IMR-90 (cell line): ENCODE data around the gene RTP5. TPM values are rescaled to one million over a fixed set of nuclear protein-coding genes. Genes with fewer than 3 reads are reported as not detected.

ENCODE experiments used
- ATAC-seq: fragments of 200-7000 bp; cut with Tn5 transposase; 2 replicates; pipeline ENCODE4 v1.9.1; 2020; ENCODE audit warnings: low read depth, mild to moderate bottlenecking, moderate library complexity
- BruUV-seq: library from RNA; stranded (reverse); fragments of 400-500 nt; replicated peaks from 2 replicates; lab custom pipeline; 2021; lab: Mats Ljungman, UMichigan
- CTCF ChIA-PET: fragments of 300-600 bp; formaldehyde crosslinking; extraction: SDS; loops from one replicate; lab custom pipeline; 2021; ENCODE audit warnings: antibody characterized with exemption; lab: Yijun Ruan, JAX
- POLR2A ChIA-PET: fragments of 300-600 bp; sonication (Branson Sonifier 250); formaldehyde crosslinking; loops from one replicate; lab custom pipeline; 2022; ENCODE audit warnings: antibody characterized with exemption; ENCODE audit not compliant: unreplicated experiment; lab: Charles Lee
- DNase-seq: peaks from one replicate; pipeline ENCODE4 v3.0.0; 2013
- H2AFZ ChIP-seq: replicated peaks from 2 replicates; pipeline ENCODE3; 2013; ENCODE audit warnings: low read length, mild to moderate bottlenecking; ENCODE audit not compliant: poor library complexity
- H2AK5ac ChIP-seq: 2 replicates; pipeline ENCODE4 v1.6.1; 2013; ENCODE audit warnings: low read depth, low read length, inconsistent platforms
- H2AK9ac ChIP-seq: replicated peaks from 2 replicates; pipeline ENCODE3; 2013; ENCODE audit warnings: mild to moderate bottlenecking, low read depth, low read length, moderate library complexity; ENCODE audit not compliant: poor library complexity
- H2BK120ac ChIP-seq: 2 replicates; pipeline ENCODE4 v1.6.1; 2013; ENCODE audit warnings: low read depth, low read length, inconsistent platforms
- H2BK15ac ChIP-seq: 3 replicates; pipeline ENCODE4 v1.6.1; 2013; ENCODE audit warnings: low read depth, low read length, inconsistent platforms
- H2BK20ac ChIP-seq: 2 replicates; pipeline ENCODE4 v1.6.1; 2013; ENCODE audit warnings: low read depth, mild to moderate bottlenecking, inconsistent platforms, low read length, moderate library complexity
- H2BK5ac ChIP-seq: 2 replicates; pipeline ENCODE4 v1.6.1; 2013; ENCODE audit warnings: mild to moderate bottlenecking, low read depth, low read length, inconsistent platforms; ENCODE audit not compliant: poor library complexity, severe bottlenecking
- H3K14ac ChIP-seq: replicated peaks from 2 replicates; pipeline ENCODE4 v1.6.1; 2013; ENCODE audit warnings: low read depth, low read length, inconsistent platforms
- H3K18ac ChIP-seq: 2 replicates; pipeline ENCODE4 v1.6.1; 2013; ENCODE audit warnings: low read depth, low read length, control low read depth
- H3K23ac ChIP-seq: 2 replicates; pipeline ENCODE4 v1.6.1; 2013; ENCODE audit warnings: low read depth, low read length, inconsistent platforms
- H3K27ac ChIP-seq: 2 replicates; pipeline ENCODE4 v1.5.1; 2013; ENCODE audit warnings: mild to moderate bottlenecking, control low read depth, low read length; ENCODE audit not compliant: insufficient read depth
- H3K27me3 ChIP-seq: 2 replicates; pipeline ENCODE4 v1.6.1; 2013; ENCODE audit warnings: low read length; ENCODE audit not compliant: control insufficient read depth, insufficient read depth
- H3K36me3 ChIP-seq: 2 replicates; pipeline ENCODE4 v1.6.1; 2013; ENCODE audit warnings: low read length, mixed read lengths; ENCODE audit not compliant: control insufficient read depth, insufficient read depth
- H3K4ac ChIP-seq: 2 replicates; pipeline ENCODE4 v1.6.1; 2013; ENCODE audit warnings: low read depth, low read length, inconsistent platforms
- H3K4me1 ChIP-seq: 2 replicates; pipeline ENCODE4 v1.6.1; 2013; ENCODE audit warnings: low read length, mixed read lengths; ENCODE audit not compliant: control insufficient read depth, insufficient read depth
- H3K4me2 ChIP-seq: 2 replicates; pipeline ENCODE4 v1.6.1; 2013; ENCODE audit warnings: low read depth, mild to moderate bottlenecking, control low read depth, low read length, moderate library complexity
- H3K4me3 ChIP-seq: 2 replicates; pipeline ENCODE4 v1.5.1; 2013; ENCODE audit warnings: low read depth, mild to moderate bottlenecking, control low read depth, low read length, moderate library complexity; ENCODE audit not compliant: insufficient read depth
- H3K56ac ChIP-seq: 2 replicates; pipeline ENCODE4 v1.6.1; 2013; ENCODE audit warnings: low read length, inconsistent platforms; ENCODE audit not compliant: insufficient read depth; ENCODE audit errors: extremely low read depth
- H3K79me1 ChIP-seq, 2 experiments: 2 replicates each; pipeline ENCODE4 v1.6.1; 2013; ENCODE audit warnings: low read length in 2 of 2, inconsistent platforms in 1 of 2, low read depth in 1 of 2
- H3K9ac ChIP-seq: 2 replicates; pipeline ENCODE4 v1.6.1; 2013; ENCODE audit warnings: low read depth, low read length, control low read depth
- H3K9me1 ChIP-seq: 2 replicates; pipeline ENCODE4 v1.6.1; 2013; ENCODE audit warnings: low read length, inconsistent platforms; ENCODE audit not compliant: insufficient read depth
- H3K9me3 ChIP-seq: 2 replicates; pipeline ENCODE4 v1.6.1; 2013; ENCODE audit warnings: low read length; ENCODE audit not compliant: control insufficient read depth, insufficient read depth
- H4K20me1 ChIP-seq: 2 replicates; pipeline ENCODE4 v1.6.1; 2013; ENCODE audit warnings: low read length, inconsistent platforms; ENCODE audit not compliant: insufficient read depth
- H4K5ac ChIP-seq: 2 replicates; pipeline ENCODE4 v1.6.1; 2013; ENCODE audit warnings: mild to moderate bottlenecking, low read depth, low read length, control low read depth
- H4K8ac ChIP-seq, 2 experiments: 2 replicates each; pipeline ENCODE4 v1.6.1; 2013; ENCODE audit warnings: low read depth in 2 of 2, low read length in 2 of 2, control low read depth in 1 of 2, inconsistent platforms in 1 of 2
- H4K91ac ChIP-seq: 2 replicates; pipeline ENCODE4 v1.6.1; 2013; ENCODE audit warnings: low read depth, low read length, inconsistent platforms; ENCODE audit not compliant: insufficient read depth
- BHLHE40 ChIP-seq: fragments of 150-350 bp; IDR thresholded peaks from 2 replicates; pipeline ENCODE4 v1.6.1; 2016; ENCODE audit warnings: mild to moderate bottlenecking, low read depth, low read length
- CHD1 ChIP-seq: IDR thresholded peaks from 2 replicates; pipeline ENCODE4 v1.6.1; 2012; ENCODE audit warnings: low read depth, low read length, improper control_type of control experiment
- ELK1 ChIP-seq: fragments of 150-350 bp; IDR thresholded peaks from 2 replicates; pipeline ENCODE4 v1.6.1; 2016; ENCODE audit warnings: low read depth, mild to moderate bottlenecking, low read length, moderate library complexity, borderline replicate concordance
- FOS ChIP-seq: fragments of 150-350 bp; IDR thresholded peaks from 2 replicates; pipeline ENCODE4 v1.6.1; 2016; ENCODE audit warnings: low read depth, low read length
- MXI1 ChIP-seq: IDR thresholded peaks from 2 replicates; pipeline ENCODE4 v1.6.1; 2012; ENCODE audit warnings: low read depth, mild to moderate bottlenecking, low read length, moderate library complexity, borderline replicate concordance
- POLR2A ChIP-seq: IDR thresholded peaks from 2 replicates; pipeline ENCODE4 v1.6.1; 2012; ENCODE audit warnings: mild to moderate bottlenecking, low read depth, low read length
- RCOR1 ChIP-seq: IDR thresholded peaks from 2 replicates; pipeline ENCODE4 v1.6.1; 2012; ENCODE audit warnings: mild to moderate bottlenecking, low read length, improper control_type of control experiment; ENCODE audit not compliant: insufficient replicate concordance
- RFX5 ChIP-seq: IDR thresholded peaks from 2 replicates; pipeline ENCODE4 v1.8.0; 2012; ENCODE audit warnings: low read depth, mild to moderate bottlenecking, low read length, moderate library complexity
- SMC3 ChIP-seq: fragments of 150-350 bp; IDR thresholded peaks from 2 replicates; pipeline ENCODE4 v1.6.1; 2016; ENCODE audit warnings: low read depth, mild to moderate bottlenecking, antibody characterized with exemption, low read length, moderate library complexity
- USF2 ChIP-seq: fragments of 150-350 bp; IDR thresholded peaks from 2 replicates; pipeline ENCODE4 v1.6.1; 2017; ENCODE audit warnings: mild to moderate bottlenecking, antibody characterized with exemption, low read length, low read depth
- WGBS, 2 experiments: methylation state at CpG; one replicate each; pipeline versions ENCODE4 v1.1.5 to v1.1.7; 2013; ENCODE audit warnings: missing lambda C conversion rate in 2 of 2; ENCODE audit not compliant: insufficient read length in 1 of 2; ENCODE audit errors: extremely low coverage in 2 of 2; 5-methylcytosine and 5-hydroxymethylcytosine counted together
- dilution Hi-C: fragments of 300-500 bp; cut with HindIII; formaldehyde crosslinking; loops from one replicate; pipeline ENCODE4 v1.14.3; 2018; ENCODE audit warnings: low sequenced_read_pairs; ENCODE audit not compliant: unreplicated experiment
- in situ Hi-C: fragments of 300-500 bp; cut with MboI; formaldehyde crosslinking; loops from 3 replicates; pipeline ENCODE4 v1.14.3; 2019; ENCODE audit warnings: low sequenced_read_pairs, inconsistent platforms, mixed read lengths
- intact Hi-C: fragments of 100-400 bp; cut with micrococcal nuclease; formaldehyde crosslinking; loops from 2 replicates; pipeline ENCODE4 v1.10.0; 2022
- polyA plus RNA-seq, 3 experiments: library from polyadenylated mRNA; depleted of rRNA; stranded (reverse); fragments of >200 nt; gene quantifications; 2 replicates each; pipeline ENCODE4 v1.2.3, GENCODE V29; 2012; ENCODE audit warnings: low replicate concordance in 1 of 3
- total RNA-seq: library from RNA; depleted of rRNA; stranded (reverse); fragments of >200 nt; gene quantifications from 2 replicates; pipeline ENCODE4 v1.2.3, GENCODE V29; 2012

RTP5 gene
- total and polyA plus RNA-seq, 2 of the 4 experiments (the other 2 are of a cell fraction), result not detected

- CTCF ChIA-PET, result no interaction called here
- POLR2A ChIA-PET, result no interaction called here
- Histone ChIP-seq H4K91ac (no peak overlapping the region), H3K4me1 (no peaks in the 10 kb centered on the region; the same call in 1 of the 2 replicates), H3K9ac (no peak overlapping the region), H3K27ac (no peak overlapping the region), H3K27me3 (peaks cover 49% of the 10 kb centered on the region), H2AK5ac (no peak overlapping the region), H3K4me3 (no peak overlapping the region), H3K9me3 (no peaks in the 10 kb centered on the region), H4K5ac (no peak overlapping the region), H3K56ac (no peak overlapping the region), H3K23ac (no peak overlapping the region), H3K9me1 (peaks cover 19% of the 10 kb centered on the region), H2BK15ac (no peak overlapping the region), H2BK20ac (no peak overlapping the region), H3K14ac (no peak overlapping the region), H2BK5ac (no peak overlapping the region), H3K36me3 (no peaks in the 10 kb centered on the region), H4K20me1 (peaks cover 5% of the 10 kb centered on the region), H3K4me2 (no peak overlapping the region), H3K79me1 (no peaks in the 10 kb centered on the region), H3K18ac (no peak overlapping the region), H3K4ac (no peak overlapping the region), H2AFZ (no peak overlapping the region), H2AK9ac (no peak overlapping the region), H2BK120ac (no peak overlapping the region), H4K8ac (no peak overlapping the region)
- no TSS peak for BruUV-seq
- intact Hi-C loops, result no loop called here
- ATAC-seq (no peak), DNase-seq (no peak)
- TF ChIP-seq SMC3 (no peak), RCOR1 (no peak), CHD1 (no peak), BHLHE40 (no peak), ELK1 (no peak), FOS (no peak), MXI1 (no peak), RFX5 (no peak), USF2 (no peak), POLR2A (no peak)
- in situ Hi-C loops, result no loop called here
- dilution Hi-C loops, result no loop called here
- WGBS, 2 experiments, result 31% methylated on average over 12 of the region's 33 CpGs; no CpG with 5 or more reads in 1 of the 2 experiments
Measured at GRCh38 chr2:241866790-241867645, 2.5 kb upstream of the RTP5 start.
